Heart right ventricle (tissue), 16 donors: ENCODE measurements around the gene ZNF408. TPM values are rescaled to one million over a fixed set of nuclear protein-coding genes. Genes with fewer than 3 reads are reported as not detected.
"Not testable (repeated sequence)": the region's sequence is repeated elsewhere in the genome, so short reads cannot be mapped to it uniquely, and the experiment has no call there.

Experiments used
- ATAC-seq, 8 donors: fragments of 200-7000 bp; cut with Tn5 transposase; one replicate each; pipeline ENCODE4 v1.9.1; 2020; ENCODE audit warnings: mild to moderate bottlenecking in 8 of 8, moderate library complexity in 8 of 8, moderate number of reproducible peaks in 1 of 8
- DNase-seq, 2 donors: peaks; one replicate each; pipeline ENCODE4 v3.0.0-alpha.2; 2020
- H3K27ac ChIP-seq, 10 donors: fragments of 200-600 bp; sonication (generic) in 2 of 10; one replicate each; pipeline versions ENCODE4 v1.5.0 to v1.8.0; 2020 to 2022; ENCODE audit warnings: mild to moderate bottlenecking in 3 of 10
- H3K27me3 ChIP-seq, 7 donors: fragments of 200-600 bp; one replicate each; pipeline ENCODE4 v1.8.0; 2021 to 2022; ENCODE audit warnings: mild to moderate bottlenecking in 2 of 7
- H3K36me3 ChIP-seq, 9 donors: fragments of 200-600 bp; sonication (generic) in 1 of 9; one replicate each; pipeline versions ENCODE4 v1.5.0 to v1.8.0; 2020 to 2022; ENCODE audit warnings: mild to moderate bottlenecking in 2 of 9
- H3K4me1 ChIP-seq, 9 donors: fragments of 200-600 bp; sonication (generic) in 1 of 9; one replicate each; pipeline versions ENCODE4 v1.5.0 to v1.8.0; 2020 to 2022; ENCODE audit warnings: mild to moderate bottlenecking in 4 of 9
- H3K4me3 ChIP-seq, 10 donors: fragments of 200-600 bp; sonication (generic) in 2 of 10; one replicate each; pipeline versions ENCODE4 v1.5.0 to v1.8.0; 2020 to 2022; ENCODE audit warnings: mild to moderate bottlenecking in 7 of 10, moderate library complexity in 2 of 10
- H3K9me3 ChIP-seq, 11 donors: fragments of 200-600 bp in 10 of 11; sonication (generic) in 2 of 11; one replicate each; pipeline versions ENCODE4 v1.5.0 to v1.8.0; 2013 to 2022; ENCODE audit warnings: mild to moderate bottlenecking in 2 of 11, control low read depth in 1 of 11, moderate library complexity in 1 of 11
- WGBS, 2 donors: extraction: QIAGEN DNeasy Blood & Tissue Kit; methylation state at CpG; one replicate each; pipeline ENCODE4 v1.1.7; 2013; ENCODE audit warnings: inconsistent platforms in 1 of 2; 5-methylcytosine and 5-hydroxymethylcytosine counted together
- intact Hi-C, 10 donors: fragments of 100-400 bp; cut with DNase I; formaldehyde crosslinking; loops; one replicate each; pipeline versions ENCODE4 v1.11.1 to v1.14.2; 2022
- polyA plus RNA-seq, 2 donors: library from polyadenylated mRNA; stranded (reverse); fragments of 200-250 nt; gene quantifications; one replicate each; pipeline ENCODE4 v1.2.3, GENCODE V29; 2013
- total RNA-seq, 10 donors: library from RNA; stranded (reverse); fragmentation: NEBNext Ultra II Directional in 3 of 10; extraction: Animal tissue kit (Norgen Biotek cat#: 25700) in 3 of 10; gene quantifications; one replicate each; pipeline versions ENCODE4 v1.2.1 to v1.2.4, GENCODE V29; 2021 to 2023
- TF ChIP-seq, protein P1 (sequence below), 9 donors: fragments of 200-600 bp; sonication (generic) in 2 of 9; IDR thresholded peaks; one replicate each; pipeline versions ENCODE4 v1.5.0 to v1.8.0; 2021 to 2022; ENCODE audit warnings: antibody characterized with exemption in 9 of 9, mild to moderate bottlenecking in 5 of 9, moderate library complexity in 1 of 9
- donor health status: Arrhythmogenic right ventricular cardiomyopathy.
- donor health status: ischemic (EF 13 %, LVEDD 7.1; RV severe dilation, severe dysfunction).
- donor health status: healthy with polysubstance abuse.
- donor health status: DM: no; HTN: yes; CAD: no.
- donor health status: DM: no; HTN: no; CAD: no.
- donor health status: ischemic (EF 25% LVEDD 6.9; RV normal size, moderate dysfunction).
- donor health status: ischemic (EF 25% LVEDD 5.7; RV mildly dilated, moderate dysfunction).
- donor health status: healthy.
- donor health status: DM: yes; HTN: yes; CAD: no.
- donor health status: Ischemic cardiomyopathy.
- donor health status: ischemic (EF 35%, LVEDD 5.7; RV mildly dilated, moderate dysfunction).
- donor health status: nonischemic (EF 11% LVEDD 7.7; RV severe dilation, severe dysfunction).
- donor health status: DM: yes; HTN: yes; CAD: no.
- donor health status: PGD.
- donor health status: ischemic (EF 29% LVEDD 5.4; RV normal size, mild dysfunction).
- donor health status: nonischemic (EF 23%, LVEDD 6.1; RV moderate dilation, normal function).

Gene ZNF408
- total and polyA plus RNA-seq, 12 donors, result 5.0 to 8.9 (median 6.7) TPM

DNA sequence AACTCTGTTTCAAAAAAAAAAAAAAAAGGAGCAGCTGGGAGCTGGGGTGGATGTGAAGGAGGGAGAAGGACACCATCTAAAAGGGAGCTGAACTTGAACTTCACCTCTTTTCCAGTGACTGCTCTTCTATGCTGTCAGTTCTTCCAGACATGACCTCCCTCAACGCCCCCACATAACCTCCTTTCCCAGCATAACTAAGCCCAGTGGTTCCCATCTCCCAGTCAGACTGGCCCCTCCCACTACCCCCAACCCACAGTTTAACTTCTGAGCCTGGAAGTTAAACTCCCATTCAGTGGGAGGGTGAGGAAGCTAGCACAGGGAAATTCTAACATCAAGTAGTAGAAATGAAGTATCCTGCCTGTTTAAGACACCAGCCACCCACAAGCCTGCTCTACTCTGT is 2.2 kb upstream of the ZNF408 start:
- Histone ChIP-seq H3K27ac (peak overlapping the region in 8 of 10 donors; percentile 46 to 96 (median 86)), H3K4me3 (peak overlapping the region in 4 of 10 donors; percentile 73 to 98 (median 90)), H3K27me3 (no peaks in the 10 kb centered on the region), H3K9me3 (no peaks in the 10 kb centered on the region), H3K4me1 (peaks cover 28 to 83% (median 80%) of the 10 kb centered on the region in 9 donors), H3K36me3 (peaks cover 0 to 63% (median 37%) of the 10 kb centered on the region in 9 donors)
- DNase-seq, result no peak
- intact Hi-C loops, result loop anchor here in 1 of 10 donors (10.0 kb wide), 1 partner anchor 84 kb away; the partner anchor contains the start of genes ATG13 and HARBI1
- WGBS, 2 donors, result 47 to 56% methylated on average over 1 of the region's 1 CpG
- ATAC-seq, result no peak
- TF ChIP-seq, protein P1, sequence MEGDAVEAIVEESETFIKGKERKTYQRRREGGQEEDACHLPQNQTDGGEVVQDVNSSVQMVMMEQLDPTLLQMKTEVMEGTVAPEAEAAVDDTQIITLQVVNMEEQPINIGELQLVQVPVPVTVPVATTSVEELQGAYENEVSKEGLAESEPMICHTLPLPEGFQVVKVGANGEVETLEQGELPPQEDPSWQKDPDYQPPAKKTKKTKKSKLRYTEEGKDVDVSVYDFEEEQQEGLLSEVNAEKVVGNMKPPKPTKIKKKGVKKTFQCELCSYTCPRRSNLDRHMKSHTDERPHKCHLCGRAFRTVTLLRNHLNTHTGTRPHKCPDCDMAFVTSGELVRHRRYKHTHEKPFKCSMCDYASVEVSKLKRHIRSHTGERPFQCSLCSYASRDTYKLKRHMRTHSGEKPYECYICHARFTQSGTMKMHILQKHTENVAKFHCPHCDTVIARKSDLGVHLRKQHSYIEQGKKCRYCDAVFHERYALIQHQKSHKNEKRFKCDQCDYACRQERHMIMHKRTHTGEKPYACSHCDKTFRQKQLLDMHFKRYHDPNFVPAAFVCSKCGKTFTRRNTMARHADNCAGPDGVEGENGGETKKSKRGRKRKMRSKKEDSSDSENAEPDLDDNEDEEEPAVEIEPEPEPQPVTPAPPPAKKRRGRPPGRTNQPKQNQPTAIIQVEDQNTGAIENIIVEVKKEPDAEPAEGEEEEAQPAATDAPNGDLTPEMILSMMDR (IDR thresholded peaks at IDR 0.05), result no peak

DNA sequence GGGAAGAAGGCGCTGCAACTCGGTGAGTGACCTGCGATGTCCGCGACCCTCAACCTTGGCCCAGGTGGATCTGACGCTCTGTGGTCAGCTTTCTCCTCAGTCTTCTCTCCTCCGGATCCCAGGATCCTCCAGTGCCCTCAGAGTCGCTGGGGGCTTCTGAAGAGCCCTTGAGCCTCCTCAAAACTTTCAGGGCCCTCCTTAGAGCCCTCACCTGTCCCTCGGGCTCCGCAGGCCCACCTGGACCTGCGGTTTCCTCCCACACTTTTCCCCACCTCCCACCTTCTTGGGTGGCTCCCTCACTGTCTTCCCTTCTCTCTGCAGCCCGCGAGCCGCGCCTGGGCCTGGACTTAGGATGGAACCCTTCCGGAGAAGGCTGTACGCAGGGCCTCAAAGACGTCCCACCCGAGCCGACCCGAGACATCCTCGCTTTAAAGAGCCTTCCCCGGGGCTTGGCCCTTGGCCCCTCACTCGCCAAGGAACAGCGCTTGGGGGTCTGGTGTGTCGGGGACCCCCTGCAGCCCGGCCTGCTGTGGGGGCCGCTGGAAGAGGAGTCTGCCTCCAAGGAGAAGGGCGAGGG is 335 bp downstream of the ZNF408 start:
- WGBS, 2 donors, result 1 to 2% methylated on average over 29 of the region's 29 CpGs
- peaks cover 0 to 63% (median 35%) of the 10 kb centered on the region in 9 donors for H3K36me3 ChIP-seq
- intact Hi-C loops, result no loop called here
- ATAC-seq, result no peak
- H3K27me3 ChIP-seq, result no peaks in the 10 kb centered on the region
- peak overlapping the region; percentile 86 to 98 (median 94) for H3K27ac ChIP-seq
- no peak for DNase-seq
- no peaks in the 10 kb centered on the region for H3K9me3 ChIP-seq
- peaks cover 19 to 58% (median 57%) of the 10 kb centered on the region in 9 donors for H3K4me1 ChIP-seq
- TF ChIP-seq, protein P1 (IDR thresholded peaks at IDR 0.05), result no peak
- H3K4me3 ChIP-seq, result peak overlapping the region; percentile 73 to 98 (median 86)

DNA sequence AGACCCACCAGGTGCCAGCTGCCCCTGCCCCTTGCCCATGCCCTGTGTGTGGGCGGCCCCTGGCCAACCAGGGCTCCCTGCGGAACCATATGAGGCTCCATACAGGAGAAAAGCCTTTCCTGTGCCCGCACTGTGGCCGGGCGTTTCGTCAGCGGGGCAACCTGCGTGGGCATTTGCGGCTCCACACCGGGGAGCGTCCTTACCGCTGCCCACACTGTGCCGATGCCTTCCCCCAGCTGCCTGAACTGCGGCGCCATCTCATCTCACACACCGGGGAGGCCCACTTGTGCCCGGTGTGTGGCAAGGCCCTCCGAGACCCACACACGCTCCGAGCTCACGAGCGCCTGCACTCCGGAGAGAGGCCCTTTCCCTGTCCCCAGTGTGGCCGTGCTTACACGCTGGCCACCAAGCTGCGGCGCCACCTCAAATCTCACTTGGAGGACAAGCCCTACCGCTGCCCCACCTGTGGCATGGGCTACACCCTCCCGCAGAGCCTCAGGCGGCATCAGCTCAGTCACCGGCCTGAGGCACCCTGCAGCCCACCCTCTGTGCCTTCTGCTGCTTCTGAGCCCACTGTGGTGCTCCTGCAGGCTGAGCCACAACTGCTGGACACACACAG is 4.3 kb downstream of the ZNF408 start:
- Histone ChIP-seq H3K27ac (no peak overlapping the region), H3K9me3 (no peaks in the 10 kb centered on the region), H3K4me1 (peaks cover 0 to 24% (median 20%) of the 10 kb centered on the region in 9 donors), H3K4me3 (no peak overlapping the region), H3K36me3 (peaks cover 0 to 71% (median 36%) of the 10 kb centered on the region in 9 donors), H3K27me3 (no peaks in the 10 kb centered on the region)
- intact Hi-C loops, result no loop called here
- ATAC-seq, result no peak
- TF ChIP-seq, protein P1 (IDR thresholded peaks at IDR 0.05), result no peak
- no peak for DNase-seq
- 96 to 97% methylated on average over 31 of the region's 31 CpGs for WGBS, 2 donors

DNA sequence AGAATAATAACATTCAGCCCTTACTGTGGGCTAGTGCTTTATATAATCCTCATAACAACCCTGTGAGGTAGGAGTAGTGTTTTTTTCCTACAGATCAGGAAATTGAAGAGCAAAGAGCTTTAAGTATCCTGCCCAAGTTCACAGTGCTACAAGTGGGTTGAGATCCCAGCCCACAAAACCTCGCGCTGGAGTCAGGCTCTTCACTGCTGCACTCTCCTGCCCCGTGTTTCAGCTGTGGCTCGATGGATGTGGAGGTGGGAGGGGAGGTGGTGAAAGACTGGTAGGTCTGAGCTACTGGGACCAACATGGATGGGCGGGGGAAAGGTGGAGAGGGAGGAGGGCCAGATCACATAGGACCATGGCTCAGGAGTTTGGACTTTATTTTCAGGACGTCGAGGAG is 6.1 kb downstream of the ZNF408 start:
- peaks cover 0 to 67% (median 36%) of the 10 kb centered on the region in 9 donors for H3K36me3 ChIP-seq
- peaks cover 4 to 34% (median 29%) of the 10 kb centered on the region in 9 donors for H3K4me1 ChIP-seq
- H3K27me3 ChIP-seq, result no peaks in the 10 kb centered on the region
- intact Hi-C loops, result no loop called here
- no peak overlapping the region for H3K4me3 ChIP-seq
- H3K9me3 ChIP-seq, result no peaks in the 10 kb centered on the region
- H3K27ac ChIP-seq, result no peak overlapping the region
- TF ChIP-seq, protein P1 (IDR thresholded peaks at IDR 0.05), result no peak
- WGBS, 2 donors, result 87 to 88% methylated on average over 7 of the region's 7 CpGs
- DNase-seq, result no peak
- no peak for ATAC-seq

DNA sequence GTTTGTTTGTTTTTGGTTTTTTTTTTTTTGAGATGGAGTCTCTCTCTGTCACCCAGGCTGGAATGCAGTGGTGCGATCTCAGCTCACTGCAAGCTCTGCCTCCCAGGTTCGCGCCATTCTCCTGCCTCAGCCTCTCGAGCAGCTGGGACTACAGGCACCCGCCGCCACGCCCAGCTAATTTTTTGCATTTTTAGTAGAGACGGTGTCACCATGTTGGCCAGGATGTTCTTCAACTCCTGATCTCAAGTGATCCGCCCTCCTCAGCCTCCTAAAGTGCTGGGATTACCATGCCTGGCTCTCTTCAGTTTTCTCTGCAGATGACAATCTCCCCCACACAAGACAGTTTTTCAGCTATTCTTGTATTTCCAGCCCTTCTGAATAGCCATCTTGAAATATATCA is 8.5 kb downstream of the ZNF408 start:
- peak overlapping the region in 2 of 10 donors; percentile 90 to 95 for H3K27ac ChIP-seq
- DNase-seq, intact Hi-C loops, H3K27me3 ChIP-seq, ATAC-seq, H3K9me3 ChIP-seq, H3K4me3 ChIP-seq: not testable (repeated sequence)
- peaks cover 0 to 43% (median 24%) of the 10 kb centered on the region in 9 donors for H3K36me3 ChIP-seq
- H3K4me1 ChIP-seq, result peaks cover 6 to 37% (median 18%) of the 10 kb centered on the region in 9 donors
- 94% methylated on average over 9 of the region's 9 CpGs for WGBS, 2 donors
